IMR-90 (cell line): ENCODE measurements around the gene CLEC10A. TPM values are rescaled to one million over a fixed set of nuclear protein-coding genes. Genes with fewer than 3 reads are reported as not detected.

Source experiments
- ATAC-seq: fragments of 200-7000 bp; cut with Tn5 transposase; 2 replicates; pipeline ENCODE4 v1.9.1; 2020; ENCODE audit warnings: low read depth, mild to moderate bottlenecking, moderate library complexity
- BruUV-seq: library from RNA; stranded (reverse); fragments of 400-500 nt; replicated peaks from 2 replicates; lab custom pipeline; 2021; lab: Mats Ljungman, UMichigan
- CTCF ChIA-PET: fragments of 300-600 bp; formaldehyde crosslinking; extraction: SDS; loops from one replicate; lab custom pipeline; 2021; ENCODE audit warnings: antibody characterized with exemption; lab: Yijun Ruan, JAX
- POLR2A ChIA-PET: fragments of 300-600 bp; sonication (Branson Sonifier 250); formaldehyde crosslinking; loops from one replicate; lab custom pipeline; 2022; ENCODE audit warnings: antibody characterized with exemption; ENCODE audit not compliant: unreplicated experiment; lab: Charles Lee
- DNase-seq: peaks from one replicate; pipeline ENCODE4 v3.0.0; 2013
- H2AFZ ChIP-seq: replicated peaks from 2 replicates; pipeline ENCODE3; 2013; ENCODE audit warnings: low read length, mild to moderate bottlenecking; ENCODE audit not compliant: poor library complexity
- H2AK5ac ChIP-seq: 2 replicates; pipeline ENCODE4 v1.6.1; 2013; ENCODE audit warnings: low read depth, low read length, inconsistent platforms
- H2AK9ac ChIP-seq: replicated peaks from 2 replicates; pipeline ENCODE3; 2013; ENCODE audit warnings: mild to moderate bottlenecking, low read depth, low read length, moderate library complexity; ENCODE audit not compliant: poor library complexity
- H2BK120ac ChIP-seq: 2 replicates; pipeline ENCODE4 v1.6.1; 2013; ENCODE audit warnings: low read depth, low read length, inconsistent platforms
- H2BK15ac ChIP-seq: 3 replicates; pipeline ENCODE4 v1.6.1; 2013; ENCODE audit warnings: low read depth, low read length, inconsistent platforms
- H2BK20ac ChIP-seq: 2 replicates; pipeline ENCODE4 v1.6.1; 2013; ENCODE audit warnings: low read depth, mild to moderate bottlenecking, inconsistent platforms, low read length, moderate library complexity
- H2BK5ac ChIP-seq: 2 replicates; pipeline ENCODE4 v1.6.1; 2013; ENCODE audit warnings: mild to moderate bottlenecking, low read depth, low read length, inconsistent platforms; ENCODE audit not compliant: poor library complexity, severe bottlenecking
- H3K14ac ChIP-seq: replicated peaks from 2 replicates; pipeline ENCODE4 v1.6.1; 2013; ENCODE audit warnings: low read depth, low read length, inconsistent platforms
- H3K18ac ChIP-seq: 2 replicates; pipeline ENCODE4 v1.6.1; 2013; ENCODE audit warnings: low read depth, low read length, control low read depth
- H3K23ac ChIP-seq: 2 replicates; pipeline ENCODE4 v1.6.1; 2013; ENCODE audit warnings: low read depth, low read length, inconsistent platforms
- H3K27ac ChIP-seq: 2 replicates; pipeline ENCODE4 v1.5.1; 2013; ENCODE audit warnings: mild to moderate bottlenecking, control low read depth, low read length; ENCODE audit not compliant: insufficient read depth
- H3K27me3 ChIP-seq: 2 replicates; pipeline ENCODE4 v1.6.1; 2013; ENCODE audit warnings: low read length; ENCODE audit not compliant: control insufficient read depth, insufficient read depth
- H3K36me3 ChIP-seq: 2 replicates; pipeline ENCODE4 v1.6.1; 2013; ENCODE audit warnings: low read length, mixed read lengths; ENCODE audit not compliant: control insufficient read depth, insufficient read depth
- H3K4ac ChIP-seq: 2 replicates; pipeline ENCODE4 v1.6.1; 2013; ENCODE audit warnings: low read depth, low read length, inconsistent platforms
- H3K4me1 ChIP-seq: 2 replicates; pipeline ENCODE4 v1.6.1; 2013; ENCODE audit warnings: low read length, mixed read lengths; ENCODE audit not compliant: control insufficient read depth, insufficient read depth
- H3K4me2 ChIP-seq: 2 replicates; pipeline ENCODE4 v1.6.1; 2013; ENCODE audit warnings: low read depth, mild to moderate bottlenecking, control low read depth, low read length, moderate library complexity
- H3K4me3 ChIP-seq: 2 replicates; pipeline ENCODE4 v1.5.1; 2013; ENCODE audit warnings: low read depth, mild to moderate bottlenecking, control low read depth, low read length, moderate library complexity; ENCODE audit not compliant: insufficient read depth
- H3K56ac ChIP-seq: 2 replicates; pipeline ENCODE4 v1.6.1; 2013; ENCODE audit warnings: low read length, inconsistent platforms; ENCODE audit not compliant: insufficient read depth; ENCODE audit errors: extremely low read depth
- H3K79me1 ChIP-seq, 2 experiments: 2 replicates each; pipeline ENCODE4 v1.6.1; 2013; ENCODE audit warnings: low read length in 2 of 2, inconsistent platforms in 1 of 2, low read depth in 1 of 2
- H3K9ac ChIP-seq: 2 replicates; pipeline ENCODE4 v1.6.1; 2013; ENCODE audit warnings: low read depth, low read length, control low read depth
- H3K9me1 ChIP-seq: 2 replicates; pipeline ENCODE4 v1.6.1; 2013; ENCODE audit warnings: low read length, inconsistent platforms; ENCODE audit not compliant: insufficient read depth
- H3K9me3 ChIP-seq: 2 replicates; pipeline ENCODE4 v1.6.1; 2013; ENCODE audit warnings: low read length; ENCODE audit not compliant: control insufficient read depth, insufficient read depth
- H4K20me1 ChIP-seq: 2 replicates; pipeline ENCODE4 v1.6.1; 2013; ENCODE audit warnings: low read length, inconsistent platforms; ENCODE audit not compliant: insufficient read depth
- H4K5ac ChIP-seq: 2 replicates; pipeline ENCODE4 v1.6.1; 2013; ENCODE audit warnings: mild to moderate bottlenecking, low read depth, low read length, control low read depth
- H4K8ac ChIP-seq, 2 experiments: 2 replicates each; pipeline ENCODE4 v1.6.1; 2013; ENCODE audit warnings: low read depth in 2 of 2, low read length in 2 of 2, control low read depth in 1 of 2, inconsistent platforms in 1 of 2
- H4K91ac ChIP-seq: 2 replicates; pipeline ENCODE4 v1.6.1; 2013; ENCODE audit warnings: low read depth, low read length, inconsistent platforms; ENCODE audit not compliant: insufficient read depth
- ELK1 ChIP-seq: fragments of 150-350 bp; IDR thresholded peaks from 2 replicates; pipeline ENCODE4 v1.6.1; 2016; ENCODE audit warnings: low read depth, mild to moderate bottlenecking, low read length, moderate library complexity, borderline replicate concordance
- FOS ChIP-seq: fragments of 150-350 bp; IDR thresholded peaks from 2 replicates; pipeline ENCODE4 v1.6.1; 2016; ENCODE audit warnings: low read depth, low read length
- MAFK ChIP-seq: IDR thresholded peaks from 2 replicates; pipeline ENCODE4 v1.6.1; 2012; ENCODE audit warnings: low read depth, low read length, improper control_type of control experiment
- POLR2A ChIP-seq: IDR thresholded peaks from 2 replicates; pipeline ENCODE4 v1.6.1; 2012; ENCODE audit warnings: mild to moderate bottlenecking, low read depth, low read length
- RFX5 ChIP-seq: IDR thresholded peaks from 2 replicates; pipeline ENCODE4 v1.8.0; 2012; ENCODE audit warnings: low read depth, mild to moderate bottlenecking, low read length, moderate library complexity
- SMC3 ChIP-seq: fragments of 150-350 bp; IDR thresholded peaks from 2 replicates; pipeline ENCODE4 v1.6.1; 2016; ENCODE audit warnings: low read depth, mild to moderate bottlenecking, antibody characterized with exemption, low read length, moderate library complexity
- WGBS, 2 experiments: methylation state at CpG; one replicate each; pipeline versions ENCODE4 v1.1.5 to v1.1.7; 2013; ENCODE audit warnings: missing lambda C conversion rate in 2 of 2; ENCODE audit not compliant: insufficient read length in 1 of 2; ENCODE audit errors: extremely low coverage in 2 of 2; 5-methylcytosine and 5-hydroxymethylcytosine counted together
- dilution Hi-C: fragments of 300-500 bp; cut with HindIII; formaldehyde crosslinking; loops from one replicate; pipeline ENCODE4 v1.14.3; 2018; ENCODE audit warnings: low sequenced_read_pairs; ENCODE audit not compliant: unreplicated experiment
- in situ Hi-C: fragments of 300-500 bp; cut with MboI; formaldehyde crosslinking; loops from 3 replicates; pipeline ENCODE4 v1.14.3; 2019; ENCODE audit warnings: low sequenced_read_pairs, inconsistent platforms, mixed read lengths
- intact Hi-C: fragments of 100-400 bp; cut with micrococcal nuclease; formaldehyde crosslinking; loops from 2 replicates; pipeline ENCODE4 v1.10.0; 2022
- polyA plus RNA-seq, 3 experiments: library from polyadenylated mRNA; depleted of rRNA; stranded (reverse); fragments of >200 nt; gene quantifications; 2 replicates each; pipeline ENCODE4 v1.2.3, GENCODE V29; 2012; ENCODE audit warnings: low replicate concordance in 1 of 3
- total RNA-seq: library from RNA; depleted of rRNA; stranded (reverse); fragments of >200 nt; gene quantifications from 2 replicates; pipeline ENCODE4 v1.2.3, GENCODE V29; 2012
- TF ChIP-seq, protein P1 (sequence below): fragments of 150-350 bp; IDR thresholded peaks from 2 replicates; pipeline ENCODE4 v1.6.1; 2017; ENCODE audit warnings: mild to moderate bottlenecking, antibody characterized with exemption, low read length, low read depth

CLEC10A gene
- total and polyA plus RNA-seq, 2 of the 4 experiments (the other 2 are of a cell fraction): not detected

DNA sequence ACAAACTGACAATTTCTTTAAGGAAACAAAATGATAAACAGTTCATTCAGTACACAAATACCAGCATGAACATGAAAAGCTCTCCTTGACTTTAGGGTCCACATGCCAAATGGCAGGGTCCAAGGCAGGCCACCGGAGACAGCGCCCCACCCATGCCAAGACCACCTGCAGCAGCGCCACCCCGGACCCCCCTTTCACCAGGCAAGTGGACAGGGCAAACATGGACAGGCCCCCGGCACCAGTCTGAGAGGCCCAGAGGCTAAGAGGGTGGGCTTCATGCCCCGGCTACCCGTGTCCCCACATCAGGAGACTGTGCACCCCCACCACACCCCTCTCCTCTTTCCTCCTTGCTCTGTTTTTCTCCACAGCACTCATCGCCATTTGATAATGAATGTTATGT lies 49.3 kb upstream of the CLEC10A start:
- dilution Hi-C loops: no loop called here
- Histone ChIP-seq H3K9me1 (no peaks in the 10 kb centered on the region), H4K8ac (no peak overlapping the region), H3K56ac (no peak overlapping the region), H3K23ac (no peak overlapping the region), H3K4me1 (no peaks in the 10 kb centered on the region), H3K9me3 (no peaks in the 10 kb centered on the region), H3K4me3 (no peak overlapping the region), H2BK120ac (no peak overlapping the region), H3K27me3 (peaks cover 39% of the 10 kb centered on the region), H2AFZ (no peak overlapping the region), H3K4me2 (no peak overlapping the region), H2AK9ac (no peak overlapping the region), H3K79me1 (no peaks in the 10 kb centered on the region), H3K9ac (no peak overlapping the region), H3K14ac (no peak overlapping the region), H2AK5ac (no peak overlapping the region), H3K36me3 (no peaks in the 10 kb centered on the region), H3K18ac (no peak overlapping the region), H3K27ac (no peak overlapping the region), H2BK20ac (no peak overlapping the region), H2BK5ac (no peak overlapping the region), H4K91ac (no peak overlapping the region), H2BK15ac (no peak overlapping the region), H4K20me1 (no peaks in the 10 kb centered on the region), H3K4ac (no peak overlapping the region), H4K5ac (no peak overlapping the region)
- CTCF ChIA-PET: interaction anchor here (1.6 kb wide), 1 partner anchor 23 kb away, joined by 3 read pairs; no protein-coding TSS in a partner anchor
- intact Hi-C loops: no loop called here
- WGBS, 2 experiments: 74% methylated on average over 5 of the region's 8 CpGs; no CpG with 5 or more reads in 1 of the 2 experiments
- POLR2A ChIA-PET: no interaction called here
- TF ChIP-seq RFX5 (no peak), FOS (no peak), MAFK (no peak), SMC3 (no peak), POLR2A (no peak), ELK1 (no peak)
- TF ChIP-seq, protein P1, sequence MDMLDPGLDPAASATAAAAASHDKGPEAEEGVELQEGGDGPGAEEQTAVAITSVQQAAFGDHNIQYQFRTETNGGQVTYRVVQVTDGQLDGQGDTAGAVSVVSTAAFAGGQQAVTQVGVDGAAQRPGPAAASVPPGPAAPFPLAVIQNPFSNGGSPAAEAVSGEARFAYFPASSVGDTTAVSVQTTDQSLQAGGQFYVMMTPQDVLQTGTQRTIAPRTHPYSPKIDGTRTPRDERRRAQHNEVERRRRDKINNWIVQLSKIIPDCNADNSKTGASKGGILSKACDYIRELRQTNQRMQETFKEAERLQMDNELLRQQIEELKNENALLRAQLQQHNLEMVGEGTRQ: no peak
- DNase-seq (no peak), ATAC-seq (no peak)
- in situ Hi-C loops: loop anchor here (25.0 kb wide), 1 partner anchor 217 kb away; no protein-coding TSS in a partner anchor
- BruUV-seq: no TSS peak
